Kidney epithelial cell (primary cell): ENCODE data around the gene NOTCH3. TPM values are rescaled to one million over a fixed set of nuclear protein-coding genes. Genes with fewer than 3 reads are reported as not detected.

Experiments used
- DNase-seq: peaks from one replicate; pipeline ENCODE4 v3.0.0-alpha.2; 2010; ENCODE audit warnings: low read depth
- H3K27me3 ChIP-seq: 2 replicates; pipeline ENCODE4 v1.6.0; 2011; ENCODE audit warnings: low read length; ENCODE audit not compliant: control insufficient read depth, insufficient read depth
- H3K36me3 ChIP-seq: 2 replicates; pipeline ENCODE4 v1.5.1; 2011; ENCODE audit warnings: low read length; ENCODE audit not compliant: control insufficient read depth, insufficient read depth
- H3K4me3 ChIP-seq: 2 replicates; pipeline ENCODE4 v1.5.1; 2011; ENCODE audit warnings: low read depth, mild to moderate bottlenecking, control low read depth, low read length
- CTCF ChIP-seq: IDR thresholded peaks from 2 replicates; pipeline ENCODE4 v1.5.1; 2011; ENCODE audit warnings: mild to moderate bottlenecking, moderate library complexity, low read length, control low read depth, inconsistent platforms; ENCODE audit not compliant: insufficient read depth, poor library complexity, severe bottlenecking
- total RNA-seq: library from RNA; depleted of rRNA; stranded (reverse); fragments of >200 nt; gene quantifications from 2 replicates; pipeline ENCODE4 v1.2.3, GENCODE V29; 2015

The NOTCH3 gene
- total RNA-seq, 1 donor from 2014 or later = 32.8 TPM

GRCh38 chr19:15220833-15221232 lies 20.0 kb upstream of the NOTCH3 start:
- TF ChIP-seq CTCF = no peak
- DNase-seq = no peak
- Histone ChIP-seq H3K27me3 (no peaks in the 10 kb centered on the region), H3K4me3 (no peak overlapping the region), H3K36me3 (no peaks in the 10 kb centered on the region)

DNA sequence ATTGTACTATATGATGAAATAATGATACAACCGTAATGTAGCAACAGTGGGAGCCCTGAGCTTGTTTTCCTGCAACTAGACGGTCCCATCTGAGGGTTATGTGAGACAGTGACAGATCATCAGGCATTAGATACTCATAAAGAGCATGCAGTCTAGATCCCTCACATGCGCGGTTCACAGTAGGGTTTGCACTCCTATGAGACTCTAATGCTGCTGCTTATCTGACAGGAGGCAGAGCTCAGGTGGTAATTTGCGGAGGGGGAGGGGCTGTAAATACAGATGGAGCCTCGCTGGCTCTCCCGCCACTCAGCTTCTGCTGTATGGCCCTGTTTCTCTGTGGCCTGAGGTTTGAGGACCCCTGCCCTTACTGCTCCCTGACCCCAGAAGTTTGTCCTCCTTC lies 17.7 kb upstream of the NOTCH3 start:
- no peaks in the 10 kb centered on the region for H3K27me3 ChIP-seq
- no peak for DNase-seq
- no peak overlapping the region for H3K4me3 ChIP-seq
- no peak for TF ChIP-seq CTCF
- no peaks in the 10 kb centered on the region for H3K36me3 ChIP-seq

DNA sequence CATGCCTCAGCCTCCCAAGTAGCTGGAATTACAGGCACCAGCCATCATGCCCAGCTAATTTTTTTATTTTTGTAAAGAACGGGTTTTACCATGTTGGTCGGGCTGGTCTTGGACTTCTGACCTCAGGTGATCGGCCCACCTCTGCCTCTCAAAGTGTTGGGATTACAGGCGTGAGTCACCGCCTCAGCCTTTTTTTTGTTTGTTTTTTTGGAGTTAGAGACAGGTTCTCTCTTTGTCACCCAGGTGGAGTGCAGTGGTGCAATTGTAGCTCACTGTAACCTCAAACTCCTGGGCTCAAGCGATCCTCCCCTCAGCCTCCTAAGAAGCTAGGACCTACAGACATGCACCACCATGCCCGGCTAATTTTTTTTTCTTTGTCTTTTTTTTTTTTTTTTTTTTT lies 15.6 kb upstream of the NOTCH3 start:
- no peaks in the 10 kb centered on the region for H3K36me3 ChIP-seq
- H3K4me3 ChIP-seq = no peak overlapping the region
- H3K27me3 ChIP-seq = no peaks in the 10 kb centered on the region
- DNase-seq = no peak
- no peak for TF ChIP-seq CTCF

DNA sequence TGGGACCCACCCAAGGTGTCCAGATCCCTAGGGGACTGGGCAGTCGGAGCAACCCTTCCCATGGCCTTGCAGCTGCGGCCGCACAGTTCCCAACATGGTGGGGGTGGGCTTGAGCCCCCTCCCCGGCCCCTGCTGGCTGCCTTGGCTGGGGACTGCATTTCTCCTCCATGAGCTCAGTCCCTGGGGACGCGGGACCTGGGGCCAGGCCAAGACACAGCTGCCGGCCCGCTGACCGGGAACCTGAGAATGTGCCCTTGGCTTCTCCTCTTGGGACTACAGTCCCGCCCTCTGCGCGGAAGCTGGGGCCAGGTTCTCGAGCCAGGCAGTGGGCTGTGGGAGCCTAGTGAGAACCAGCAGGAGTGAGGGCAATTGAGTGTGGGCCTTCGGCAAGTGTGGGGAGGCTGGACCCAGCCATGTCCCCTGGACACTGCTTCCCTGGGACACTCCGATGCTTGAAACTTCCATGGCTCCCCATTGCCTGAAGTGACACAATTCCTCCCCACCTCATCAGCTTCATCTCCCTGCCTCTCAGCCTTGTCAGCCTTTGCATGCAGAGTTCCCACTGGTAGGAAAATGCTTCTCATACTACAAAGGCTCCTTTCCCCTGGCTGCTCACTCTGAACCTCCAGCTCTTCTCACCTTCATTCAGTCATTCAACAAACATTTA lies 13.1 kb upstream of the NOTCH3 start:
- no peak for DNase-seq
- Histone ChIP-seq H3K4me3 (no peak overlapping the region), H3K27me3 (no peaks in the 10 kb centered on the region), H3K36me3 (no peaks in the 10 kb centered on the region)
- TF ChIP-seq CTCF = no peak

DNA sequence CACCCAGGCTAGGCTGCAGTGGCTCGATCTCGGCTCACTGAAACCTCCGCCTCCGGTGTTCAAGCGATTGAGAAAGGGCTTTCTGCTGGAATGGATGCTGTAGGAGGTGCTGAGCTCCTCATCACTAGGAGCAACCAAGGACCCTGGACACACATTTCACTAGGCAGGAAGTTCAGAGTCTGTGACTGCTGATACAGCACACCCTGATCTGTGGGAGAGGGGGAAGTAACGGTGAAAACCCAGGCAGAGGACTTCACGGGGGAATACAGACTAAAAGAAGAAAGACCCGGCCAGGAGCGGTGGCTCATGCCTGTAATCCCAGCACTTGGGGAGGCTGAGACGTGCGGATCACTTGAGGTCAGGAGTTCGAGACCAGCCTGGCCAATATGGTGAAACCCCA lies 11.9 kb upstream of the NOTCH3 start:
- no peak for TF ChIP-seq CTCF
- Histone ChIP-seq H3K4me3 (no peak overlapping the region), H3K36me3 (no peaks in the 10 kb centered on the region), H3K27me3 (no peaks in the 10 kb centered on the region)
- DNase-seq = no peak

- no peaks in the 10 kb centered on the region for H3K27me3 ChIP-seq
- H3K4me3 ChIP-seq = no peak overlapping the region
- no peaks in the 10 kb centered on the region for H3K36me3 ChIP-seq
- DNase-seq = no peak
- TF ChIP-seq CTCF = no peak
Measured at GRCh38 chr19:15210323-15210781, 9.6 kb upstream of the NOTCH3 start.
